ENCODE results near the gene HEXA. TPM values are rescaled to one million over a fixed set of nuclear protein-coding genes. Genes with fewer than 3 reads are reported as not detected.

HEXA gene
- total and polyA plus RNA-seq, 9 of the 15 experiments (the other 6 are each of a cell fraction or from before 2014, with no cell fraction given): 22.2 to 136 (median 68.9) TPM

DNA sequence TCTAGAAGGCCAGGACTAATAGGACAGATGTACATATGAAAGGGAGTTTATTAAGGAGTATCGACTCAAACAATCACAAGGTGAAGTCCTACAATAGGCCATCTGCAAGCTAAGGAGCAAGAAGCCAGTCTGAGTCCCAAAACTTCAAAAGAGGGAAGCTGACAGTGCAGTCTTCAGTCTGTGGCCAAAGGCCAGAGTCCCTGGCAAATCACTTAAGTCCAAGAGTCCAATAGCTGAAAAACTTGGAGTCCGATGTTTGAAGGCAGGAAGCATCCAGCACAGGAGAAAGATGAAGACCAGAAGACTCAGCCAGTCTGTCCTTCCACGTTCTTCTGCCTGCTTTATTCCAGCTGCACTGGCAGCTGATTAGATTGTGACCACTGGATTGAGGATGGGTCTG lies 44.8 kb downstream of the HEXA start (continued):
- TF ChIP-seq, protein P1, sequence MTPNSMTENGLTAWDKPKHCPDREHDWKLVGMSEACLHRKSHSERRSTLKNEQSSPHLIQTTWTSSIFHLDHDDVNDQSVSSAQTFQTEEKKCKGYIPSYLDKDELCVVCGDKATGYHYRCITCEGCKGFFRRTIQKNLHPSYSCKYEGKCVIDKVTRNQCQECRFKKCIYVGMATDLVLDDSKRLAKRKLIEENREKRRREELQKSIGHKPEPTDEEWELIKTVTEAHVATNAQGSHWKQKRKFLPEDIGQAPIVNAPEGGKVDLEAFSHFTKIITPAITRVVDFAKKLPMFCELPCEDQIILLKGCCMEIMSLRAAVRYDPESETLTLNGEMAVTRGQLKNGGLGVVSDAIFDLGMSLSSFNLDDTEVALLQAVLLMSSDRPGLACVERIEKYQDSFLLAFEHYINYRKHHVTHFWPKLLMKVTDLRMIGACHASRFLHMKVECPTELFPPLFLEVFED (CRISPR knock-in tag; conservative IDR thresholded peaks at IDR 0.05): no peak
- no peak for TF ChIP-seq FIP1L1 (IDR thresholded peaks at IDR 0.05; ENCODE audit: low read depth, low read length, poor library complexity, severe bottlenecking)

DNA sequence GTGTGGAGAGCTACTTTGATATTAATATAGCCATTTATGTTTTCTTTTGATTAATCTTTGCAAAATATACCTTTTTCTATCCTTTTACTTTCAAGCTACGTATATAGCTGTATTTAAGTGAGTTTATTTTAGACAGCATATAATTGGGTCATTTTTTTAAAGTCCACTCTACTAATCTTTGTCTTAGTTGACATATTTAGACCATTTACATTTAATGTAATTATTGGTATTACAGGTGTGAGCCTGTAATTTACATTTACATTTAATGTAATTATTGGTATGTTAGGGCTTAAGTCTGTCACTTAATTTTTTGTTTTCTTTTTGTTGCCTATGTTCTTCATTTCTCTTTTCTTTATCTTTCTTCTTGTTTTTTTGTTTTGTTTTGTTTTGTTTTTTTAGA lies 52.1 kb downstream of the HEXA start:
- no peaks in the 10 kb centered on the region for H3K36me3 ChIP-seq (ENCODE audit: control insufficient read depth, insufficient read depth, low read length)
- no peaks in the 10 kb centered on the region for H3K9me3 ChIP-seq (replicated peaks; ENCODE audit: control insufficient read depth, insufficient read depth, low read depth, low read length)
- no peak overlapping the region for H3K9ac ChIP-seq (ENCODE audit: insufficient read depth in 1 of 2, low read depth in 2 of 2, low read length in 2 of 2)
- 43% methylated on average over 1 of the region's 1 CpG for WGBS (ENCODE audit: insufficient coverage, low coverage, missing lambda C conversion rate)
- in situ Hi-C loops (cut with MboI) (loop anchor here (25.0 kb wide), 3 partner anchors 764 to 1764 kb away; partner anchors contain the start of gene GOLGA6A), intact Hi-C loops (cut with micrococcal nuclease) (no loop called here)
- no peak for ATAC-seq
- DNase-seq (ENCODE audit: extremely low read depth in 1 of 4, low spot score in 3 of 4): no peak
- H3K9me1 ChIP-seq (ENCODE audit: control insufficient read depth, insufficient read depth, low read length): no peaks in the 10 kb centered on the region
- H2AFZ ChIP-seq (ENCODE audit: low read depth, low read length): no peak overlapping the region
- no peak overlapping the region for H3K4me2 ChIP-seq (ENCODE audit: insufficient read depth, low read length)
- no peak for FAIRE-seq
- no peak overlapping the region for H3K4me3 ChIP-seq
- POLR2A ChIA-PET: no interaction called here
- peak; percentile 96 for TF ChIP-seq ZNF507 (tag; conservative IDR thresholded peaks at IDR 0.05)
- TF ChIP-seq RNF2 (IDR thresholded peaks at IDR 0.05): no peak
- peaks cover 0 to 11% of the 10 kb centered on the region in 2 experiments; a peak in 3 of 5 replicates for H3K4me1 ChIP-seq (replicated peaks in 1 of 2; ENCODE audit: control insufficient read depth in 2 of 2, insufficient read depth in 2 of 2, low read length in 2 of 2)
- BruUV-seq (replicated peaks): no TSS peak
- CTCF ChIA-PET (ENCODE audit: low intra/inter-chr PET ratio): no interaction called here
- no peaks in the 10 kb centered on the region for H3K27me3 ChIP-seq (ENCODE audit: control insufficient read depth in 2 of 2, insufficient read depth in 2 of 2, low read length in 2 of 2)
- H3K27ac ChIP-seq (ENCODE audit: extremely low read depth, low read depth, low read length): no peak overlapping the region
- peaks cover under 1% of the 10 kb centered on the region for H4K20me1 ChIP-seq (replicated peaks; ENCODE audit: control insufficient read depth, insufficient read depth, low read length)
- no peaks in the 10 kb centered on the region for H3K79me2 ChIP-seq (ENCODE audit: control insufficient read depth, insufficient read depth, low read length)
